22Rv1 (cell line): ENCODE data around the gene ZNF367.

Experiments
- ZFX ChIP-seq: fragments of 450-650 bp; IDR thresholded peaks from 2 replicates; pipeline ENCODE4 v1.6.1; 2017; ENCODE audit warnings: antibody characterized with exemption, borderline replicate concordance
- TF ChIP-seq, protein P1 (sequence below): fragments of 450-650 bp; IDR thresholded peaks from 2 replicates; pipeline ENCODE4 v1.5.1; 2017; ENCODE audit warnings: mild to moderate bottlenecking

DNA sequence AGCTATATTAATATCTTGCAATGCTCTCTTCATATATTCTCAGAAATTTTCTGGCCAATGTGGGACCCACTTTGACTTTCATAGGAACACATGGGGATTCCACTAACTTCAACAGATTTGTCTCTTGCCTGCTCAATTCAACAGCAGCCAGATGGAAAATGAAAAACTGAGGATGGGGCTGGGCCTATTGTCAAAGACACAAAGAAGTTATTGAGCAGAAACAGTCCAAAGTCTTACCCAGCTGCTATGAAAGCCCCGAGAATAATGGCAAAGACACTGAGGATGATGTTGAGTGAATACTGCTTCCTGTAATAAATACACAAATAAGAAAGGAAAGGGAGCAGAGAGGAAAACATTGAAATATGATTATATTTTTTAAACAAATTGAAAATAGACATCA is 67.3 kb downstream of the ZNF367 start:
- TF ChIP-seq, protein P1, sequence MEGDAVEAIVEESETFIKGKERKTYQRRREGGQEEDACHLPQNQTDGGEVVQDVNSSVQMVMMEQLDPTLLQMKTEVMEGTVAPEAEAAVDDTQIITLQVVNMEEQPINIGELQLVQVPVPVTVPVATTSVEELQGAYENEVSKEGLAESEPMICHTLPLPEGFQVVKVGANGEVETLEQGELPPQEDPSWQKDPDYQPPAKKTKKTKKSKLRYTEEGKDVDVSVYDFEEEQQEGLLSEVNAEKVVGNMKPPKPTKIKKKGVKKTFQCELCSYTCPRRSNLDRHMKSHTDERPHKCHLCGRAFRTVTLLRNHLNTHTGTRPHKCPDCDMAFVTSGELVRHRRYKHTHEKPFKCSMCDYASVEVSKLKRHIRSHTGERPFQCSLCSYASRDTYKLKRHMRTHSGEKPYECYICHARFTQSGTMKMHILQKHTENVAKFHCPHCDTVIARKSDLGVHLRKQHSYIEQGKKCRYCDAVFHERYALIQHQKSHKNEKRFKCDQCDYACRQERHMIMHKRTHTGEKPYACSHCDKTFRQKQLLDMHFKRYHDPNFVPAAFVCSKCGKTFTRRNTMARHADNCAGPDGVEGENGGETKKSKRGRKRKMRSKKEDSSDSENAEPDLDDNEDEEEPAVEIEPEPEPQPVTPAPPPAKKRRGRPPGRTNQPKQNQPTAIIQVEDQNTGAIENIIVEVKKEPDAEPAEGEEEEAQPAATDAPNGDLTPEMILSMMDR: no peak
- TF ChIP-seq ZFX: no peak
